H9 (cell line): ENCODE data around the gene RICTOR. TPM values are rescaled to one million over a fixed set of nuclear protein-coding genes. Genes with fewer than 3 reads are reported as not detected.
A peak's percentile ranks its signal among the peaks of the same experiment; 100 is the strongest.

ENCODE experiments used
- DNase-seq: peaks from one replicate; pipeline ENCODE4 v3.0.0-alpha.2; 2017
- H2AFZ ChIP-seq: one replicate; pipeline ENCODE4 v1.6.1; 2013; ENCODE audit warnings: mild to moderate bottlenecking, low read length, control low read depth, moderate library complexity
- H2AK5ac ChIP-seq: 2 replicates; pipeline ENCODE4 v1.6.1; 2013; ENCODE audit warnings: low read length, control low read depth, mixed read lengths; ENCODE audit not compliant: insufficient read length
- H2BK120ac ChIP-seq: one replicate; pipeline ENCODE4 v1.6.1; 2013; ENCODE audit warnings: low read depth, mild to moderate bottlenecking, low read length, control low read depth, inconsistent platforms; ENCODE audit not compliant: poor library complexity, severe bottlenecking
- H2BK12ac ChIP-seq: 2 replicates; pipeline ENCODE4 v1.6.1; 2013; ENCODE audit warnings: low read length, control low read depth, mixed read lengths, low read depth; ENCODE audit not compliant: insufficient read length
- H2BK15ac ChIP-seq: 2 replicates; pipeline ENCODE4 v1.6.1; 2013; ENCODE audit warnings: low read depth, low read length, control low read depth
- H2BK20ac ChIP-seq: one replicate; pipeline ENCODE4 v1.6.1; 2013; ENCODE audit warnings: low read depth, mild to moderate bottlenecking, low read length, control low read depth, inconsistent platforms; ENCODE audit not compliant: poor library complexity, severe bottlenecking
- H2BK5ac ChIP-seq: 2 replicates; pipeline ENCODE4 v1.6.1; 2013; ENCODE audit warnings: low read length, control low read depth, mixed read lengths; ENCODE audit not compliant: insufficient read length
- H3K14ac ChIP-seq: 2 replicates; pipeline ENCODE4 v1.6.1; 2013; ENCODE audit warnings: low read length, control low read depth; ENCODE audit not compliant: insufficient read depth
- H3K18ac ChIP-seq: 2 replicates; pipeline ENCODE4 v1.6.1; 2013; ENCODE audit warnings: low read depth, mild to moderate bottlenecking, mixed read lengths, low read length, control low read depth; ENCODE audit not compliant: insufficient read length
- H3K23ac ChIP-seq: 2 replicates; pipeline ENCODE4 v1.6.1; 2013; ENCODE audit warnings: low read length, control low read depth, mixed read lengths, low read depth; ENCODE audit not compliant: insufficient read length
- H3K23me2 ChIP-seq: 2 replicates; pipeline ENCODE4 v1.6.1; 2013; ENCODE audit warnings: low read depth, mild to moderate bottlenecking, mixed read lengths, low read length, control low read depth; ENCODE audit not compliant: insufficient read length, poor library complexity, severe bottlenecking
- H3K27ac ChIP-seq: 2 replicates; pipeline ENCODE4 v1.5.1; 2013; ENCODE audit warnings: low read length, control low read depth, mixed read lengths, low read depth; ENCODE audit not compliant: insufficient read length
- H3K27me3 ChIP-seq: 2 replicates; pipeline ENCODE4 v1.6.1; 2013; ENCODE audit warnings: low read length, control low read depth, inconsistent platforms; ENCODE audit not compliant: insufficient read depth
- H3K4ac ChIP-seq: 2 replicates; pipeline ENCODE4 v1.6.1; 2013; ENCODE audit warnings: low read depth, mild to moderate bottlenecking, control low read depth, inconsistent platforms, low read length, moderate library complexity
- H3K4me1 ChIP-seq: 2 replicates; pipeline ENCODE4 v1.6.1; 2013; ENCODE audit warnings: low read length, control low read depth, inconsistent platforms; ENCODE audit not compliant: insufficient read depth
- H3K4me2 ChIP-seq: 2 replicates; pipeline ENCODE4 v1.6.1; 2013; ENCODE audit warnings: low read length, control low read depth, mixed read lengths; ENCODE audit not compliant: insufficient read length, insufficient read depth
- H3K56ac ChIP-seq: 2 replicates; pipeline ENCODE4 v1.6.1; 2013; ENCODE audit warnings: low read depth, mild to moderate bottlenecking, mixed read lengths, low read length, control low read depth; ENCODE audit not compliant: insufficient read length
- H3K79me1 ChIP-seq: 2 replicates; pipeline ENCODE4 v1.6.1; 2013; ENCODE audit warnings: low read depth, mild to moderate bottlenecking, moderate library complexity, low read length, control low read depth, inconsistent platforms; ENCODE audit not compliant: insufficient read depth, poor library complexity, severe bottlenecking
- H3K79me2 ChIP-seq: 2 replicates; pipeline ENCODE4 v1.6.1; 2013; ENCODE audit warnings: low read length, control low read depth, inconsistent platforms; ENCODE audit not compliant: insufficient read depth
- H3K9ac ChIP-seq: 2 replicates; pipeline ENCODE4 v1.6.1; 2013; ENCODE audit warnings: low read length, control low read depth, mixed read lengths; ENCODE audit not compliant: insufficient read length; ENCODE audit errors: extremely low read depth
- H3K9me3 ChIP-seq: one replicate; pipeline ENCODE4 v1.6.1; 2013; ENCODE audit warnings: low read depth, low read length, inconsistent platforms; ENCODE audit not compliant: control insufficient read depth
- H3T11ph ChIP-seq: one replicate; pipeline ENCODE4 v1.6.1; 2013; ENCODE audit warnings: mild to moderate bottlenecking, low read length, control low read depth, inconsistent platforms
- H4K20me1 ChIP-seq: one replicate; pipeline ENCODE4 v1.6.1; 2013; ENCODE audit not compliant: control insufficient read depth, insufficient read length, insufficient read depth
- H4K5ac ChIP-seq: 2 replicates; pipeline ENCODE4 v1.6.1; 2013; ENCODE audit warnings: low read depth, mild to moderate bottlenecking, mixed read lengths, low read length, control low read depth; ENCODE audit not compliant: insufficient read length
- H4K8ac ChIP-seq: replicated peaks from 2 replicates; pipeline ENCODE4 v1.6.1; 2013; ENCODE audit warnings: low read length, control low read depth, mixed read lengths, low read depth; ENCODE audit not compliant: insufficient read length
- H4K91ac ChIP-seq: 2 replicates; pipeline ENCODE4 v1.6.1; 2013; ENCODE audit warnings: low read depth, mild to moderate bottlenecking, moderate library complexity, mixed read lengths, low read length, control low read depth; ENCODE audit not compliant: insufficient read length
- H3K27ac Mint-ChIP-seq, 3 experiments: 2 replicates in 2 of 3; 3 replicates in 1 of 3; pipeline ENCODE4 v1.8.0; 2020 to 2021; ENCODE audit warnings: mixed read lengths in 3 of 3, mild to moderate bottlenecking in 1 of 3, moderate library complexity in 1 of 3
- H3K27me3 Mint-ChIP-seq: 2 replicates; pipeline ENCODE4 v1.8.0; 2021; ENCODE audit warnings: low read depth, mild to moderate bottlenecking, moderate library complexity, mixed read lengths
- H3K36me3 Mint-ChIP-seq, 3 experiments: 2 replicates in 2 of 3; 3 replicates in 1 of 3; pipeline ENCODE4 v1.8.0; 2020 to 2021; ENCODE audit warnings: low read depth in 3 of 3, mixed read lengths in 3 of 3; ENCODE audit not compliant: insufficient read depth in 1 of 3
- H3K4me1 Mint-ChIP-seq, 2 experiments: 2 replicates each; pipeline ENCODE4 v1.8.0; 2020; ENCODE audit warnings: mixed read lengths in 2 of 2
- H3K4me3 Mint-ChIP-seq, 2 experiments: 2 replicates in 1 of 2; 3 replicates in 1 of 2; pipeline ENCODE4 v1.8.0; 2020 to 2021; ENCODE audit warnings: mild to moderate bottlenecking in 2 of 2, mixed read lengths in 2 of 2, moderate library complexity in 1 of 2
- H3K9me3 Mint-ChIP-seq, 2 experiments: 2 replicates in 1 of 2; 3 replicates in 1 of 2; pipeline ENCODE4 v1.8.0; 2020; ENCODE audit warnings: mild to moderate bottlenecking in 2 of 2, mixed read lengths in 2 of 2, moderate library complexity in 1 of 2
- CTCF ChIP-seq: fragments of 200-600 bp; sonication (generic); conservative IDR thresholded peaks from 3 replicates; pipeline ENCODE4 v1.8.0; 2021; ENCODE audit warnings: antibody characterized with exemption, mild to moderate bottlenecking
- WGBS: extraction: QIAGEN DNeasy Blood & Tissue Kit; methylation state at CpG from one replicate; pipeline ENCODE4 v1.1.7; 2013; ENCODE audit warnings: missing lambda C conversion rate, low lambda C conversion rate, mixed read lengths; ENCODE audit not compliant: insufficient read length; ENCODE audit errors: extremely low coverage; 5-methylcytosine and 5-hydroxymethylcytosine counted together
- total RNA-seq: library from RNA; stranded (reverse); gene quantifications from 2 replicates; pipeline ENCODE4 v1.2.1, GENCODE V29; 2021

The RICTOR gene
- total RNA-seq, 1 experiment from 2014 or later: 20.9 TPM

GRCh38 chr5:39015743-39016586 lies 58.2 kb downstream of the RICTOR start:
- Histone ChIP-seq H3K4ac (no peak overlapping the region), H3K23ac (no peak overlapping the region), H3K4me1 (no peaks in the 10 kb centered on the region), H3K79me2 (no peaks in the 10 kb centered on the region), H3K79me1 (no peaks in the 10 kb centered on the region), H2BK120ac (no peak overlapping the region), H4K5ac (no peak overlapping the region), H4K91ac (no peak overlapping the region), H3K9me3 (peaks cover 14% of the 10 kb centered on the region), H2AK5ac (no peak overlapping the region), H3K56ac (no peak overlapping the region), H2BK20ac (no peak overlapping the region), H3K9ac (no peak overlapping the region), H4K8ac (no peak overlapping the region), H3T11ph (no peak overlapping the region), H2BK12ac (no peak overlapping the region), H3K4me2 (no peak overlapping the region), H3K27ac (no peak overlapping the region), H2BK15ac (no peak overlapping the region), H3K23me2 (no peaks in the 10 kb centered on the region), H3K27me3 (no peaks in the 10 kb centered on the region), H2AFZ (no peak overlapping the region), H3K14ac (no peak overlapping the region), H4K20me1 (no peaks in the 10 kb centered on the region), H2BK5ac (no peak overlapping the region), H3K18ac (no peak overlapping the region)
- Mint-ChIP-seq H3K27ac (peak overlapping the region in 2 of 3 experiments; percentile 54 to 62; a peak in 4 of 7 replicates), H3K9me3 (peaks cover 20 to 22% of the 10 kb centered on the region in 2 experiments), H3K4me1 (peaks cover 7 to 9% of the 10 kb centered on the region in 2 experiments; a peak in 3 of 4 replicates), H3K27me3 (no peaks in the 10 kb centered on the region), H3K4me3 (no peak overlapping the region), H3K36me3 (peaks cover 20 to 35% (median 22%) of the 10 kb centered on the region in 3 experiments)
- no peak for TF ChIP-seq CTCF
- no peak for DNase-seq
- 100% methylated on average over 1 of the region's 4 CpGs for WGBS
